CD4-positive, alpha-beta T cell treated with Interferon alpha-2 for 1 hour (primary cell): ENCODE measurements around the gene APMAP.

Experiments
- DNase-seq, 2 donors: peaks; one replicate each; pipeline ENCODE4 v3.0.0-alpha.2; 2020 to 2022

The APMAP gene

DNA sequence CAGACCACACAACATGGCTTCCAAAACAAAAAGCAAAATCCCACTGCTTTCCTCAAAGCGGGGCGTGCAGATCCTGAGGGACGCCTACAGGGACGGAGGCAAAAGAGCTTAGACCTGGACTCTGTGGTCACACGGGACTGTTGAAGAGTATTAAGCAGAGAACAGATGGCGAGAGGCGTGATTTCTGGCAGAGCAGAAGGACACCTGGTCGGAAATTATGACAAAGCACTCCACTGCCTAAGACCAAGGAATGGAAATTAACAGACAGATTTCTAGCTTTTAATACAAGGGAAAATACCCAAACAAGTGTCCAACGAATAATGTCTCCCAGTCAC is 28.1 kb downstream of the APMAP start:
- DNase-seq: no peak

DNA sequence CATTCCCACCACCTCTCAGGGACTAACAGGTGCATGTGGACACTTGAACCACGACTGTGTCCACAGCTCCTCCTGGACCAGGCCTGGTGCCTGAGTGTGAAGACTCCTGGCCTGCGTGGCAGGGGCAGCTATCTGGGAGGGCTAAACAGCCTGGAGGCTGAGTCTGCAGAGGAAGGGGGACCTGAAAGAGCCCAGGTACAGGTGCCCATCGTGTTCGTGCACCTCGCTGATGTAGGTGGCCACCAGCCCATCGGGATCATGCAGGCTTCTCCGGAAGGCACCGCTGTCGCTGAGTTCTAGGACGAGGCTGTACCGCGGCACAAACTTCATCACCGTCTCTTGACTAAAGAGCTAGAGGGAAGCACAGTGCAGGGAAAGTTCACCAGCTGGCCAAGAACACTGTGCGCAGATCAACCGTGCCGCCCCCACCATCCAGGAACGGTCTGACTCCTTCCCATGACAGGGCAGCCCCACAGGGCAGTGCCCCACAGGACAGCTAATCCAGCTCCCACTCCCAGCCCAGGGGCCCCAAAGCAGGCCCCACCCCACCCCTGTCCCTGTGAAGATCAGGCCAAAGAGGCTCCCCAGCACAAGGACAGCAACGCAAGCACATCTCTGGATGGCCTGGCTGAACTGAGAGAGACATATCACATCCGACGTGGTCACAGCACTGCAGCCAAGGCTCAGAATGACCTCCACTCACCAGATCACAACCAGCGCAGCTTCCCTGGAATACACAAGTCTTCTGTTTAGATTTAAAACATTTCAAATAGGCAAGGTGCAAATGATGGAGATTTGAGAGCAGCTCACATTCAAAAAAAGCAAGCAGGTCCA is 28.7 kb downstream of the APMAP start:
- no peak for DNase-seq

DNA sequence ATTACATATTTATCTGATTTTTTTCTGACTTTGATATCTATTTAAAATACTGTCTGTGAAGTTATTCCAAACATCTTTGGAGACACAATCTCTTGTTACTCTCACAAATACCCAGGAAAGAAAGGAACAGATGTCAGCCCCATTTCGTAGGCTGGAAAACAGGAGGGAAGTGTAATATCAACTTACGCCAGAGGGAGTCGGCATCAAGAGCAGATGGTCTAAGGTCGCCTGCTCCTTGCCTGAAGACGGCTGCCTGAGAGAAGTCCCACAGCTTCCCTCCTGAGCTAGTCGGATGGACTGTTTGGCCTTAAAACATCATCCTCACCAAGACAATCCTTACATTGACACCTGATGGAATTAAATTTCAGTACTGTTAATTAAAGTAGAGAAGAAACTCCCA is 30.0 kb downstream of the APMAP start:
- no peak for DNase-seq

DNA sequence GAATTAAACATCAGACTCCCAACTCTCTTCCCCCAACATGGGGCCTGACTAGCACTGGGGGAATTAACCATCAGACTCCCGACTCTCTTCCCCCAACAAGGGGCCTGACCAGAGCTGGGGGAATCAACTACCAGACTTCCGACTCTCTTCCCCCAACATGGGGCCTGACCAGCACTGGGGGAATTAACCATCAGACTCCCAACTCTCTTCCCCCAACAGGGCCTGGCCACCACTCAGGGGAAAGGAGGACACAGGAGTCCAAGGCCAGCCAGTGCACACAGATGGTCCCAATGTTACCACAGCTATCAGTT is 30.4 kb downstream of the APMAP start:
- no peak for DNase-seq

DNA sequence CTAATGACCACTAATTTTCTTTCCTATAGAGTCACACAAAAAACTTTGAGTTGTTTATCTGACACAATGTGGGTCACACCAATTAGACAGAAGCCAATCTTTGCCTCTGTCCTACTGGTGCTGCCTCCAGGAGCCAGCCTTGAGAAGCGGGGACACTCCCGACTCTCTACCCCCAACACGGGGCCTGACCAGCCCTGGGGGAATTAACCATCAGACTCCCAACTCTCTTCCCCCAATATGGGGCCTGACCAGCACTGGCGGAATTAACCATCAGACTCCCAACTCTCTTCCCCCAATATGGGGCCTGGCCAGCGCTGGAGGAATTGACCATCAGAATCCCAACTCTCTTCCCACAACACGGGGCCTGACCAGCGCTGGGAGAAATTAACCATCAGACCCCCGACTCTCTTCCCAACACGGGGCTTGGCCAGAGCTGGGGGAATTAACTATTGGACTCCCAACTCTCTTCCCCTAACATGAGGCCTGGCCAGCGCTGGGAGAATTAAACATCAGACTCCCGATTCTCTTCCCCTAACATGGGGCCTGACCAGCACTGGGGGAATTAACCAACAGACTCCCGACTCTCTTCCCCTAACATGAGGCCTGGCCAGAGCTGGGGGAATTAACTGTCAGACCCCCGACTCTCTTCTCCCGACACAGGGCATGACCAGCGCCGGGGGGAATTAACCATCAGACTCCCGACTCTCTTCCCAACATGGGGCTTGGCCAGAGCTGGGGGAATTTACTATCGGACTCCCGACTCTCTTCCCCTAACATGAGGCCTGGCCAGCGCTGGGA is 31.0 kb downstream of the APMAP start:
- peak in 1 of 2 donors; percentile 34 for DNase-seq

DNA sequence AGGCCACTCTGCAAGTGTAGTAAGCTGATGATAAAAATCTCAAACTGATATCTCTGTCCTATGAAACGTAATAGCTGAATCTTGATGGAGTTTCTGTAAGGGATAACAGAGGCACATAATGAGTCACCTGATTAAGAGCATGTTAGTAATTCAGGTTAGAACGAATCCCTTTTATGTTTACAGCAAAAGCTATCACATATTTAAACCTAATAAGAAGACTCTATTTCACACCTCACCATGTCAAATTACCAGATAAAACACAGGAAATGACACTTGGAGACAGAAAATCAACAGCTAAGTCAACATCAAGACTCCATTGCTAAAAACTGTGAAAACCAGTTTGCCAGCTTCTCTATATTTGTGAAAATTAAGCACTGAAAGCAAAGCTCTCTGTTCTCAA is 31.7 kb downstream of the APMAP start:
- peak in 1 of 2 donors; percentile 71 for DNase-seq

DNA sequence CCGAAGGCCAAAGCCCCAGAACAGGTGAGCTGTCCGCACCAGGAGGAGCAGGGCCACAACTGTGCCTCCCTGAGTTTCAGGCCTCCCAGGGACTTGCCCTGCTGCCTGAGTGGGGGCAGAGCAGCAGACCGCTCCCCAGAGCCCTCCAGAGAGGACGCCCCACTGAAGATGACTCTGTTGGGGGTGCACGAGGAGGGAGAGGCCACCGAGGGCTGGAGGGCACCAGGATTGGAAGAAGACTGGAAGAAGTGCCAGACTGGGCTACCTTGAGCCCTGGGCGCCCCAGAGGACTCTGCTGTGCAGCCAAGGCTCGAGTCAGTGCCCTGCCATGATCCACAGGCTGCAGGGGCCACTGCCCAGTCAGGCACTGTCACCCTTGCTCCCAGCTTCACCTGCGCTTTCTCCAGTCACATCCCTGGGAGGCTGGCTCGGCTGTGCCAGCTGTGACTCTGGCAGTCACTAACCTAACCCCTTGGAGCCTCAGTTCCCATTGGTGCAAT is 32.2 kb downstream of the APMAP start:
- no peak for DNase-seq

DNA sequence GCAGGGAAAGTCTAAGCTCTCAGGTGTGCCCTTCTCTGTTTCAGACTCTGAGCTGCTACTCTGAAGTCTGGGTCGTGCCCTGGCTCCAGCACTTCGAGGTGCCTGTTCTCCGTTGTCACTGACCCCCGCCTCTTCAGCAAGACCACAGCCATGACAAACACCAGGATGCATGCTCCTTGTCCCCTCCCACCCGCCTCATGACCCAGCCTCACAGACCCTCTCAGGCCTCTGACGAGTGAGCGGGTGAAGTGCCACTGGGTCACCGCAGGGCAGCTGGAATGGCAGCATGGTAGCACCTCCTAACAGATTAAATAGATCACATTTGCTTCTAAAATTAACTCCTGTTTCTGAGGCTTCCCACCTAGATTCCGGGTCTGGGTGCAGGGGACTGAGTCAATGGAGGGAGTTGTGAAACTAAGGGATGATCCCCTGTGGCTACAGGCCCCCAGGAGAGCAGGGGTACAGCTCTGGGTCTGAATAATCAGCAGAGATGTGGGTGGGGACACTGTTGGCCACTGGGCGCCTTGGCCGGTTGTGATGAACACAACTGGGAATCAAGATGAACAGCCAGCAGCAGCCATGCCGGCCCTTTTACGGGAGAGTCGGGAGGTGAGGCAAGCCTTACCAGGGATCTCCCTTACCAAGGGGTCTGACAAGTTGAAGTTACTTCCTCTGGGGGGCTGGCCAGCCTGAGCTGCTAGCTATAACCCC is 32.8 kb downstream of the APMAP start:
- no peak for DNase-seq

- no peak for DNase-seq
These were observed 33.8 kb downstream of the APMAP start for GRCh38 chr20:24958506-24959385.

- DNase-seq: no peak
These were observed 35.1 kb downstream of the APMAP start for GRCh38 chr20:24957326-24958016.

DNA sequence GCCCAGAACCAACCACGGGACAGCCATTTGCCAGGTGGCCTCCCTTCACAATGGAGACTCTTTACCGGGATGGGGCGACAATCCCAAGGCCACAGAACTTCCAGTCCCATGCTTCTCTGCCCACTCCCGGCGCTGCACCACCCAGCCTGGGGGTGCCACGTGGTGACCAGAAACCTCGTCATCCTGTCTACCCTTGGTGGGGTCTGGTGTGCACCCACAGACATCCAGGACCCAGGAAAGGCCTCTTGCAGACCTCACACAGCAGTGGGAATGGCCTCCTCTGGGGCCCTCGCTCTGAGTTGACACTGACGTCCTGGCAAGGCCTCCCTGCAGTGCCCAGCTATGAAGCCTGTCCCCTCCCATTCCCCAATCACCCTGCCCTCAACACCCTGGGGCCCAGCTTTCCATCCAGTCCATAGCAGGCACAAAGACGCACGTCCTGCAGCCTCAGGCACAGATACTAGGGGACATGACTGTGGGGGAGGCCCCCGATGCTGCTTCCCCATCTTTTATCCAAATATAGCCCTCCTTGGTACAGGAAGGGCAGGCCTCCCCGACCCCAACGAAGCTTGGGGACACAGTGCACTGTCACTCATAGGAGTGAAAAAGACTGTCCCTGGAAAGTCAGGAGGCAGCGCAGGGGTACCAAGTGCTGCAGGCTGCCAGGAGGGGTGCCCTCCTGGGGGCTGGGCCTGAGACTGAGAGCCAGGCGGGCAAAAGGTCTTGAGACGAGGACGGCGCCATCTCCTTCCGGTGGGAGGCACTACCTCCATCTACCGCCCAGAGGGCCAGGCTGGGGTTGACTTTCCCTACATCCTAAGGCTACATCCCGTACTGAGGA is 36.3 kb downstream of the APMAP start:
- DNase-seq: no peak

- DNase-seq: peak in 1 of 2 donors; percentile 51
These were observed 37.5 kb downstream of the APMAP start for GRCh38 chr20:24955045-24955444.

DNA sequence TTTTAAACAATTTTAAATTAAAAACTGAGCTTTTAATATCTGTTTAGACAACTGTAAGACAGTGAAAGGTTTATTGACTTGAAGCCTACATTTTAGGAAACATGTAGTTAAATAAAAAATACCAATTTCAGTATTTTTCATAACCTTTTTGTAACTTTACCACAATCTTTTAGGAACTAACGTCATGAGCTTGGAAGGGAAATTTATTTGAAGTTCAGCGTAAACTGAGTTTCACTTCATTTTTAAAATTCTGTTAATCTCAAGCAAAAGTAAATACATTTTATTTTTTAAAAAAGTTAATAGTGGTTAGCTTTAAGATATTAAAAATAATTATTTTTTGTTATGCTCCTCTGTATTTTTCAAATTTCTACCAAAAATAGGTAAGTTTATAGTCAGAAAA is 38.0 kb downstream of the APMAP start:
- DNase-seq: no peak

- DNase-seq: no peak
These were observed 38.4 kb downstream of the APMAP start for GRCh38 chr20:24954151-24954550.

DNA sequence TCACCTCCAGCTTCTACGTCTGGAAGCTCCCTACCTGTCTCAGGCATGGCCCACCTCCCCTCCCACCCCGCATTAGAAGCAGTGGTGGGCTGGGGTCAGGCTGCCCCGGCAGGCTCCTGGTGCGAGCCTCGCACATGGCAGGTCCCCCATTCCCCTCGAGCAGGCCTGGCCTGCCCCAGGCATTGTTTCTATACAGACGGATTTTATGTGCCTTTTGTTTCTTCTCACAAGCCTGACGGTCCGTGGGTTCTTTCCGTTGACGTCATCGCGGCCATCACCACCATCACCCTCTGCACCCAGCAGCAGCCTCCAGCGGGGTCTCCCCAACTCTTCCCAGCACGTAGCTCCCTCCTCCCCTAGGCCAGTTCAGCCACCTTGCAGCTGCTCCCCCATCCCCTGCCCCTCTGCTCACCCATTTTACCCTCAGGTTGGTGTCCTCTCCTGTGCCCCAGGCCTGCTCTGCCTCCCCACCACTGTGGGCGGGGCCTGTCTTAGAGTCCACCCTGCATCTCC is 38.9 kb downstream of the APMAP start:
- peak; percentile 57 to 58 for DNase-seq

DNA sequence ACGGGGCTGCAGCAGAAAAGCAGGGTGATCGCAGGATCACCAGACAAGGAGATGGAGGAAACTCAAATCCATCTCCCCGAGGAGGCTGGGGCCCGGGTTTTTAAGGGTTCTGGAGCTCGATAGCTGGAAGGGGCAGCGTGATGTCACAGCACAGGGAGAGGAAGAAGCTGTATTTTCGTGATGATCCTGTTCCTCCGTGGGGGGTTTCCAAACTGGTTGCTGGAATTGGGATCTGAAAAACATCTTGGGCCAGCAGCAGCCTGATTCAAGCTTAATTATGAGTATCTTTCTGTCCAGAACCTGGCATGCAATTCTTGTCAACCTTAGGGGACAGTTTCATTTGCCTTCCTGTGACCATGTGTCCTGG is 39.4 kb downstream of the APMAP start:
- no peak for DNase-seq

DNA sequence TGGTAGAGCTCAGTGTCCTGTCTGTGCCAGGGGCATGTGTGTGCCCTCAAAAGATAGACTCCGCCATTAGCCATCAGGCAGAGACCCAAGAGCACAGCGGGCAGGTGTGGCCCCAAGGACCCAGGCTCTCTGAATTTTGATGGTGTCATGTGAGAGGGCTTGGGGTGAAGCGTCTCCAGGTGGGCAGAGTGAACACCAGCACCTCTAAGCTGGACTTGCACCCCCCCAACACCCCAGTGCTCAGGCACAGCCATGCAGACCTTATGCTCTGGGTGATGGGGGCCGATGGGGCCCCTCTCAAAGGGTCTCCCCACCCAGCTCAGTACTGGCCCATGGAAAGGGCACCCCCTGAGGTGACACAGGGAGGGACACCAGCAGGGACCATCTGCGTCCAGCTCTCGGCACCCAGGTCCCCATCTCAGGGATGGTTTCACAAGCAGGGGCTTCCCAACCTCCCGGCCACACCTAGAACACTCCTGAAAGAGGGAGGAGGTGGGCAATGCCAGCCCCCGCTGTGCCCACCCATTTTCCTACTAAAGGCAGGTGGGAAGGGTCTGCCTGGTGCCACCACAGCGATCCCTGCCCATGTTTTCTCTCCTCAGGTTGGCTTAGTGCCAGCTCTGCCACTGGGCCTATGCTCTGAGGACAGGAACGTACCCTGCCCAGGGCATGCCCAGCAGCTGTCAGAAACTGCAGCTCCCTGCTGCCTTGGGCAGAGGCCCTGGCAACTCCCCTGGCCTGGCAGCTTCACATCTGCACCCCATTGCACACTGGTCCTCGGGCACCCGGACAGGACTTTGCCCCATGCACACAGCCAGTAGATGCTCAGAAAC is 40.0 kb downstream of the APMAP start:
- no peak for DNase-seq

DNA sequence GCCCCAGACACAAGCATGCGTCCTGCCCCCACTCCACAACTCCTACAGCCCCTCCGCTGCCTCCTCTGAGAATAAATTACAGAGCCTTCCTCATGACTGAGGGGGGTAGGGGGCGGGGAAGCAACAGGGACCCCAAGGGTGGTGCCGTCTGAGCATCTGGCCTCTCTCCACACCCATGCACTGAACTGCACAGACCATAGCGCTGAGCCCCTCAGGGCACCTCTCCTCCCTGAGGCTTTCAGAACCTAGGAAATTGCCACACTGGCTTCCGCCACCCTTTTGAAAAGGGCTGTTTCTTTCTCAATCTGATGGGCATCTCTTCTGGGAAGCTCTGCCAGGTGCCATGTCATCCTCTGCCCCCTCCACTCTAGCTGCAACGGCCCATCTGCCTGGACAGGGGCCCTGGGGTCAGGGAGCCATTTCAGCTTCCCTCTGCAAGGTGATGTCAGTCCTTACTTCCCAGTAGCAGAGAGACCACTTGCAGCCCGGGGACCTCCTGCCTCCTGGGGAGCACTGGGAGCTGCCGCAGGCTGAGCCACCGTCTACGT is 40.9 kb downstream of the APMAP start:
- no peak for DNase-seq

DNA sequence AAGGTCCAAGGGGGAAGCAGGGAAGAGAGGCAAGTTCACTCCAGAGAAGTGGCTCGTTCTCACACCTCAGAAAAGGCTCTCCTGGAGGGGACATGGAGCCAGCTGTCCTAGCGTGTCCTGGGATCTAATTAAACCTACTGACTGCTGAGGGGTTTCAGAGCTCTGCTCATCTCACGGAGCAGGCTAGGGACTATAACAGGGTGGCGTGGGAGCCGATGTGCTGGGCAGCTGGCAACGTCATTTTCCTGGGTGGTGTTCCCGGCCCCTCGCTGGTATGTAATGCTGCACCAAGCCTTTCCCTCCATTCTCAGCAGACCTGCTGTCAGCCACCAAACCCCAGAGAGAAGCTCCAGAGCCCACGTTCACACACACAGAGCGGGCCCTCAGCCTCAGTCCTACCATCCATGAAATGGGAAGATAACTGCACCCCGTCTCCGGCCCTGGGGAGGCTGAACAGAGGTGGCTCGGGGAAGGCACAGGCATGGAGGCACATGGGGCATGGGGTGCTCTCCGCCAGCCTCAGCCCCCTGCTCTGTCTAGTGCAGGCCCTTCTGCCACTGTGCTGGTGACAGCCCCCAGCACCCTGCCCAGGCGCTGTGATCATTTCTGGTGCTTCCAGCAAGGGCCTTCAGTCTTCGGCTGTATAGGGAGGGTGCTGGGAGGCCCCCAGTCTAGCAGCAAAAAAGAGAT is 41.6 kb downstream of the APMAP start:
- no peak for DNase-seq
